GM12878 (cell line): Measurements from ENCODE around the gene INPP5D. TPM values are rescaled to one million over a fixed set of nuclear protein-coding genes. Genes with fewer than 3 reads are reported as not detected.

ENCODE experiments used
- ATAC-seq: fragments of 200-7000 bp; cut with Tn5 transposase; 3 replicates; pipeline ENCODE4 v1.9.1; 2020; ENCODE audit warnings: mild to moderate bottlenecking, moderate library complexity
- BruUV-seq: library from RNA; stranded (reverse); fragments of 400-500 nt; replicated peaks from 2 replicates; lab custom pipeline; 2021; lab: Mats Ljungman, UMichigan
- CTCF ChIA-PET: fragments of 300-600 bp; sonication (Branson Sonifier 250); formaldehyde crosslinking; extraction: SDS; loops from one replicate; lab custom pipeline; 2021; ENCODE audit warnings: inconsistent platforms; lab: Yijun Ruan, JAX
- POLR2A ChIA-PET: fragments of 350-600 bp; formaldehyde crosslinking; extraction: SDS; loops from one replicate; lab custom pipeline; 2021; ENCODE audit warnings: inconsistent platforms; lab: Charles Lee
- RAD21 ChIA-PET: fragments of 300-600 bp; sonication (Branson Sonifier 250); formaldehyde crosslinking; loops from one replicate; lab custom pipeline; 2023; ENCODE audit warnings: antibody characterized with exemption; ENCODE audit not compliant: unreplicated experiment; lab: Charles Lee
- SMC1A ChIA-PET: fragments of 300-600 bp; sonication (Branson Sonifier 250); formaldehyde crosslinking; loops from one replicate; lab custom pipeline; 2023; ENCODE audit not compliant: unreplicated experiment, uncharacterized antibody; lab: Charles Lee
- DNase-seq: peaks from one replicate; pipeline ENCODE4 v3.0.0-alpha.2; 2011; ENCODE audit warnings: low read depth, low spot score
- FAIRE-seq: peaks from 3 replicates; lab custom pipeline; 2011; peaks lifted over from hg19 to GRCh38; lab: Jason Lieb, UNC
- H2AFZ ChIP-seq: 2 replicates; pipeline ENCODE4 v1.6.0; 2011; ENCODE audit warnings: low read depth, low read length, control low read depth; ENCODE audit not compliant: control insufficient read depth
- H3K27ac ChIP-seq: 2 replicates; pipeline ENCODE4 v1.5.1; 2011; ENCODE audit warnings: control low read depth; ENCODE audit not compliant: control insufficient read depth, insufficient read depth
- H3K27me3 ChIP-seq, 2 experiments: replicated peaks in 1 of 2; 2 replicates each; pipeline versions ENCODE4 v1.6.0 to v1.6.1; 2011; ENCODE audit warnings: low read length in 1 of 2; ENCODE audit not compliant: control insufficient read depth in 2 of 2, insufficient read depth in 2 of 2
- H3K36me3 ChIP-seq, 2 experiments: 2 replicates each; pipeline ENCODE4 v1.5.1; 2011; ENCODE audit warnings: low read length in 1 of 2; ENCODE audit not compliant: control insufficient read depth in 2 of 2, insufficient read depth in 2 of 2
- H3K4me1 ChIP-seq: 2 replicates; pipeline ENCODE4 v1.6.1; 2011; ENCODE audit warnings: mild to moderate bottlenecking, low read length, moderate library complexity, mixed read lengths; ENCODE audit not compliant: control insufficient read depth, insufficient read depth
- H3K4me2 ChIP-seq: 2 replicates; pipeline ENCODE4 v1.6.0; 2011; ENCODE audit warnings: control low read depth; ENCODE audit not compliant: control insufficient read depth, insufficient read depth
- H3K4me3 ChIP-seq: fragments of 200-600 bp; sonication (generic); 2 replicates; pipeline ENCODE4 v1.5.1; 2016
- H3K79me2 ChIP-seq: 2 replicates; pipeline ENCODE4 v1.6.0; 2011; ENCODE audit warnings: low read length; ENCODE audit not compliant: control insufficient read depth, insufficient read depth
- H3K9ac ChIP-seq: 2 replicates; pipeline ENCODE4 v1.8.0; 2011; ENCODE audit warnings: low read length, control low read depth, mixed read lengths; ENCODE audit not compliant: control insufficient read depth, insufficient read depth
- H3K9me3 ChIP-seq: replicated peaks from 3 replicates; pipeline ENCODE4 v1.5.1; 2011; ENCODE audit warnings: mild to moderate bottlenecking, low read length; ENCODE audit not compliant: control insufficient read depth, insufficient read depth
- H4K20me1 ChIP-seq: 2 replicates; pipeline ENCODE4 v1.6.0; 2011; ENCODE audit not compliant: control insufficient read depth, insufficient read depth
- ASH2L ChIP-seq: fragments of 300-600, 200-600 bp; sonication (generic); IDR thresholded peaks from 2 replicates; pipeline ENCODE4 v1.6.1; 2017; ENCODE audit warnings: low read depth, mild to moderate bottlenecking, borderline replicate concordance
- EP300 ChIP-seq, 2 experiments: fragments of 150-350 bp in 1 of 2; IDR thresholded peaks; 2 replicates each; pipeline ENCODE4 v1.6.1; 2011 to 2012; ENCODE audit warnings: low read depth in 2 of 2, low read length in 2 of 2, borderline replicate concordance in 1 of 2, improper control_type of control experiment in 1 of 2, inconsistent platforms in 1 of 2; ENCODE audit not compliant: control insufficient read depth in 1 of 2
- GATAD2B ChIP-seq: fragments of 450-650 bp; conservative IDR thresholded peaks from 2 replicates; pipeline ENCODE4 v1.6.1; 2017; ENCODE audit warnings: low read depth, mild to moderate bottlenecking, moderate library complexity
- HDGF ChIP-seq: fragments of 450-650 bp; IDR thresholded peaks from 2 replicates; pipeline ENCODE4 v1.6.1; 2016; ENCODE audit warnings: antibody characterized with exemption
- IKZF2 ChIP-seq, 2 experiments: fragments of 450-650 bp; IDR thresholded peaks; 2 replicates each; pipeline ENCODE4 v1.6.1; 2017; ENCODE audit warnings: mild to moderate bottlenecking in 2 of 2, moderate library complexity in 2 of 2
- JUNB ChIP-seq: IDR thresholded peaks from 2 replicates; pipeline ENCODE4 v1.6.1; 2016; ENCODE audit warnings: antibody characterized with exemption, mild to moderate bottlenecking
- LARP7 ChIP-seq: fragments of 450-650 bp; IDR thresholded peaks from 2 replicates; pipeline ENCODE4 v1.6.1; 2017; ENCODE audit warnings: mild to moderate bottlenecking
- MLLT1 ChIP-seq: fragments of 450-650 bp; IDR thresholded peaks from 2 replicates; pipeline ENCODE4 v1.6.1; 2016; ENCODE audit warnings: mild to moderate bottlenecking
- MYB ChIP-seq: fragments of 150-350 bp; IDR thresholded peaks from 2 replicates; pipeline ENCODE4 v1.6.1; 2014; ENCODE audit warnings: mild to moderate bottlenecking, low read depth, low read length, borderline replicate concordance
- NR2C2 ChIP-seq: IDR thresholded peaks from 2 replicates; pipeline ENCODE4 v1.6.1; 2011; ENCODE audit warnings: borderline replicate concordance, low read depth; ENCODE audit not compliant: control insufficient read depth, insufficient read length
- PAX5 ChIP-seq: IDR thresholded peaks from 2 replicates; pipeline ENCODE4 v1.6.1; 2011; ENCODE audit warnings: low read depth, low read length, borderline replicate concordance
- RELA ChIP-seq: fragments of 450-650 bp; IDR thresholded peaks from 2 replicates; pipeline ENCODE4 v1.8.0; 2014; ENCODE audit warnings: borderline replicate concordance; ENCODE audit not compliant: partially characterized antibody
- SMARCA5 ChIP-seq: fragments of 450-650 bp; IDR thresholded peaks from 2 replicates; pipeline ENCODE4 v1.6.1; 2017; ENCODE audit warnings: mild to moderate bottlenecking
- WGBS: methylation state at CpG from one replicate; pipeline ENCODE4 v1.1.6; 2016; ENCODE audit warnings: low lambda C conversion rate; ENCODE audit not compliant: insufficient replicate concordance, insufficient coverage; ENCODE audit errors: missing lambda C conversion rate; 5-methylcytosine and 5-hydroxymethylcytosine counted together
- in situ Hi-C: fragments of 300-500 bp; cut with MboI; formaldehyde crosslinking; loops from 9 replicates; pipeline ENCODE4 v1.14.3; 2018; ENCODE audit warnings: mixed read lengths
- intact Hi-C: fragments of 100-400 bp; cut with micrococcal nuclease; formaldehyde crosslinking; loops from one replicate; pipeline ENCODE4 v1.14.2; 2022; ENCODE audit not compliant: unreplicated experiment
- polyA plus RNA-seq, 11 experiments: library from polyadenylated mRNA; depleted of rRNA in 4 of 11; unstranded in 6 of 11; stranded (reverse) in 5 of 11; fragments of >200 nt; fragmentation: Nextera tagmentation in 4 of 11; fragmentation: Illumina TruSeq in 1 of 11; extraction: Ambion mirVana in 4 of 11; extraction: Trizol in 1 of 11; gene quantifications; 1 replicate in 1 of 11; 2 replicates in 10 of 11; pipeline versions ENCODE4 v1.2.1 to v1.2.3, GENCODE V29; 2011 to 2016; ENCODE audit warnings: inconsistent platforms in 2 of 11, missing spikeins in 2 of 11, low read depth in 1 of 11
- total RNA-seq, 4 experiments: library from RNA; depleted of rRNA in 3 of 4; stranded (reverse); fragments of >200 nt in 3 of 4; fragmentation: Illumina TruSeq in 1 of 4; extraction: Trizol in 1 of 4; gene quantifications; 2 replicates each; pipeline versions ENCODE4 v1.2.1 to v1.2.3, GENCODE V29; 2013 to 2021

INPP5D gene
- total and polyA plus RNA-seq, 10 of the 15 experiments (the other 5 are each of a cell fraction or from before 2014, with no cell fraction given) = 11.8 to 139 (median 88.8) TPM

GRCh38 chr2:233085037-233085838, 25.1 kb downstream of the INPP5D start:
- in situ Hi-C loops (no loop called here), intact Hi-C loops (no loop called here)
- peak; percentile 1; the same call in 1 of the 3 replicates for ATAC-seq
- no peak for FAIRE-seq
- CTCF ChIA-PET = interaction anchor here (0.8 to 5.8 kb wide), 6 partner anchors 10 to 32 kb away, joined by 3 to 68 read pairs (median 4); partner anchors contain the start of gene INPP5D
- POLR2A ChIA-PET = interaction anchor here (0.7 to 11.9 kb wide), 6 partner anchors 8 to 99 kb away, joined by 3 to 271 read pairs (median 4); partner anchors contain the start of gene INPP5D
- TF ChIP-seq ASH2L (no peak), PAX5 (no peak; the same call in 1 of the 2 replicates), IKZF2 (IDR thresholded peaks at IDR 0.05) (peak in 1 of 2 experiments; percentile 7; a peak in 1 of 4 replicates), SMARCA5 (peak; percentile 83), MLLT1 (0 out of 2 replicates have a peak, but pooled peaks have one; percentile 18), EP300 (IDR thresholded peaks at IDR 0.05; ENCODE audit: borderline replicate concordance in 1 of 2, control insufficient read depth in 1 of 2, low read depth in 2 of 2, low read length in 2 of 2) (0 out of 4 replicates have a peak, but pooled peaks of 1 of the 2 experiments have one; percentile 17), JUNB (no peak), RELA (peak; percentile 25), HDGF (peak; percentile 57; the same call in 1 of the 2 replicates), NR2C2 (no peak), GATAD2B (no peak), MYB (no peak), LARP7 (0 out of 2 replicates have a peak, but pooled peaks have one; percentile 3)
- Histone ChIP-seq H3K27me3 (no peaks in the 10 kb centered on the region), H4K20me1 (no peaks in the 10 kb centered on the region), H3K36me3 (peaks cover 27 to 51% of the 10 kb centered on the region in 2 experiments), H3K9me3 (no peaks in the 10 kb centered on the region), H3K4me3 (peak overlapping the region; percentile 59), H3K4me1 (peaks cover 86% of the 10 kb centered on the region), H3K9ac (peak overlapping the region; percentile 92), H2AFZ (no peak overlapping the region), H3K27ac (peak overlapping the region; percentile 100), H3K79me2 (peaks cover 83% of the 10 kb centered on the region), H3K4me2 (peak overlapping the region; percentile 88)
- RAD21 ChIA-PET = interaction anchor here (0.9 to 15.1 kb wide), 7 partner anchors 9 to 24 kb away, joined by 3 to 361 read pairs (median 6); partner anchors contain the start of gene INPP5D
- no TSS peak for BruUV-seq
- SMC1A ChIA-PET = interaction anchor here (1.0 to 17.9 kb wide), 7 partner anchors 8 to 166 kb away, joined by 3 to 351 read pairs (median 13); partner anchors contain the start of genes ATG16L1 and INPP5D
- 8% methylated on average over 13 of the region's 13 CpGs for WGBS
- no peak for DNase-seq
